Stimulated activated memory B cell treated with anti-CD40 and anti-IgM and Interleukin-4, amounts not matched to agents 10 μg/mL and 1 μg/mL and 100 μg/mL, for 72 hours (primary cell): Measurements from ENCODE around the gene PLA2G4B.
"Not testable (repeated sequence)": the region's sequence is repeated elsewhere in the genome, so short reads cannot be mapped to it uniquely, and the experiment has no call there.

Experiments
- ATAC-seq: fragments of 150-1000 bp; cut with Tn5 transposase; 2 replicates; pipeline ENCODE4 v1.10.0; 2021
- H3K27ac Mint-ChIP-seq: one replicate; pipeline ENCODE4 v1.8.0; 2022; ENCODE audit warnings: mild to moderate bottlenecking, mixed read lengths
- H3K27me3 Mint-ChIP-seq: one replicate; pipeline ENCODE4 v1.8.0; 2022; ENCODE audit warnings: mixed read lengths
- H3K36me3 Mint-ChIP-seq: one replicate; pipeline ENCODE4 v1.8.0; 2022; ENCODE audit warnings: mixed read lengths
- H3K4me1 Mint-ChIP-seq: one replicate; pipeline ENCODE4 v1.8.0; 2022; ENCODE audit warnings: mixed read lengths
- H3K4me3 Mint-ChIP-seq: one replicate; pipeline ENCODE4 v1.8.0; 2022; ENCODE audit warnings: mild to moderate bottlenecking, moderate library complexity, mixed read lengths
- H3K9me3 Mint-ChIP-seq: one replicate; pipeline ENCODE4 v1.8.0; 2022; ENCODE audit warnings: mixed read lengths

The PLA2G4B gene

DNA sequence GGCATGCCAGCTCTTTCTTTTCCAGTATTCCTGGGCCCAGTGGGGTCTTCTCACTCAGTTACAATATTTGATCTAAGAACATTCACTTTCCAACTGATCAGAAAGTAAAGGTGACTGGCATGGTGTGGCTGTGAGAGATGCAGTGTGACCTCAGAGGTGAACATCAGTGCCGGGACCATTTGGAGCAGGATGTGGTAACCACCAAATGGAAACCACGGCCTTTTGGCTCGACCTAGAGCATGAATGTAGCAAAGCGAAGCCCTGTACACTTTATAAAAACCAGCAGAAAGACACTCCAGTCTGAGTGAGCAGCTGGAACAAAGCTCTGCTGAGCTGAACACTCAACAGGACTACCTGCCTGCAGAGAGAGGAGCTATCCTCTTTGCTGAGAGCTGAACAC, 7.4 kb upstream of the PLA2G4B start:
- H3K27me3 Mint-ChIP-seq, H3K36me3 Mint-ChIP-seq, H3K4me3 Mint-ChIP-seq, H3K9me3 Mint-ChIP-seq, ATAC-seq, H3K27ac Mint-ChIP-seq: not testable (repeated sequence)
- H3K4me1 Mint-ChIP-seq: peaks cover 43% of the 10 kb centered on the region

DNA sequence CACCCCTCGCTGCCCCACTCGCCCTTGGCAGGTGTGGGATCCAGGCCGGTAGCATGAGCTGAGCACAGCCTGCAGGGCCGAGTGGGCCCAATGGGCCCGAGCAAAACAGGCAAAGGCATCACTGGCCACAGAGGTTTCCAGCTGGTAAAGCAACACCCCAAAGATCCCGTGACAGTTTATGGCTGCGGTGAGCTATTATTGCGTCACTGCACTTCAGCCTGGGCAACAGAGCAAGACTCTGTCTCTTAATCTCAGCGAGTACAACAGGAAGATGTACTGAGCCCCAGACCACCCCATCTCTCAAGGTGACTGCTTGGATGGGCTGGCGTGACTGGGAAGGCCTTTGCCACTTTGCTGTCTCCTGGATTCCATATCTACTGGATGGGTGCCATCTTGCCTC, 6.4 kb upstream of the PLA2G4B start:
- no peak for ATAC-seq
- Mint-ChIP-seq H3K27ac (no peak overlapping the region), H3K27me3 (no peaks in the 10 kb centered on the region), H3K4me1 (peaks cover 38% of the 10 kb centered on the region), H3K4me3 (no peak overlapping the region), H3K36me3 (peaks cover 10% of the 10 kb centered on the region), H3K9me3 (no peaks in the 10 kb centered on the region)

DNA sequence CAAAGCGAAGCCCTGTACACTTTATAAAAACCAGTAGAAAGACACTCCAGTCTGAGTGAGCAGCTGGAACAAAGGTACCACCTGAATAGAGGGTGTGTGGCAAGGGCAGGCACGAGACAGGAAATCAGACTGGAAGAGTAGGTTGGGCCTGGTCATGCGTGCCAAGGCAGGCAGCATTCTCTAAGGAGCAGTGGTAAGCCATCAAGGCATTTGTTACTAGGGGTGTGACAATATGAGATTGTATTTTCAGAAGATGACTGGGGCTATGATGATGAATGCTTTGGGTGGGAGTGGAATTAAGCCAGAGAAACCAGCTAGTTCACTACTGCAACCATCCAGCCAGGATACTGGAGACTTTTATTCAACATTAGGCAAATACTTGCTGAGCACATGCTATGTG, 5.8 kb upstream of the PLA2G4B start:
- H3K36me3 Mint-ChIP-seq: peaks cover 12% of the 10 kb centered on the region

DNA sequence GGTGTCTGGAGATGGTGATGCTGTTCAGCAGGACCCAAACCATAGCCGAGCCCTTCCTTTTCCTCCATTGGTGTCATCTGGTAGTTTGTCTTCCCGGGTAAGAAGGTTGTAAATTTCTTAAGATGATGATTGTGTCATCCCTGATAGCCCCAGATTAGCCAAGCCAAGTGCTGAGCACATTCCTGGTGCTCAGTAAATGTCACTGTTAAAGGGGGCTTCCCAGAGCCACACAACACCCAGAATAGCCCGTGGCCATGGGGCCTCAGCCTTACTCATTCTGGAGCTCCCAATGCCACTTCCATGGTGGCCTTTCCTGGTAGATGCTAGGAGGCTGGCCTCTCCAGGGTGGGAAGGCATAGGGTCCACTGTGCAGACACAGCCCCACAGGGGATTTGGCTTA, 4.6 kb upstream of the PLA2G4B start:
- Mint-ChIP-seq H3K36me3 (peaks cover 12% of the 10 kb centered on the region), H3K4me1 (peaks cover 28% of the 10 kb centered on the region), H3K9me3 (no peaks in the 10 kb centered on the region), H3K27me3 (no peaks in the 10 kb centered on the region), H3K27ac (no peak overlapping the region), H3K4me3 (no peak overlapping the region)
- ATAC-seq: no peak

More for the DNA sequence above, 5.8 kb upstream of the PLA2G4B start:
- Mint-ChIP-seq H3K27me3 (no peaks in the 10 kb centered on the region), H3K27ac (no peak overlapping the region), H3K4me3 (no peak overlapping the region), H3K9me3 (no peaks in the 10 kb centered on the region), H3K4me1 (peaks cover 38% of the 10 kb centered on the region)
- no peak for ATAC-seq

DNA sequence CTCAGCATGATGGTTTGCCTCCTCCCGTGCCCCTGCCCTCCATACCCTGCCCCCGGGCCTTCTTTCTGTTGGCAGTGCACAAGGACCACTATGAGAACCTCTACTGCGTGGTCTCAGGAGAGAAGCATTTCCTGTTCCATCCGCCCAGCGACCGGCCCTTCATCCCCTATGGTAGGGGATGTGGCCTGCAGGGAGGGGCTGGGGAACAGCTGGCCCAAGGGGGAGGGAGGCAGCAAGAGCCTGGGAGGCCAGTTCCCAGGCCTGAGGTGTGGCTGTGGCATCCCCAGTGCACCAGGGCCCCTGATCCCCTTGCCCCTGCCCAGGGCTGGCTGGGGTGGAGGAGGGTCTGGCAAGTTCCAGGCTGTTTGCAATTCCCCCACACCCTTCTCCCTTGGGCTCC, 2.6 kb upstream of the PLA2G4B start:
- Mint-ChIP-seq H3K4me1 (peaks cover 23% of the 10 kb centered on the region), H3K36me3 (peaks cover 19% of the 10 kb centered on the region), H3K27ac (no peak overlapping the region), H3K4me3 (no peak overlapping the region), H3K27me3 (no peaks in the 10 kb centered on the region), H3K9me3 (no peaks in the 10 kb centered on the region)
- ATAC-seq: no peak

DNA sequence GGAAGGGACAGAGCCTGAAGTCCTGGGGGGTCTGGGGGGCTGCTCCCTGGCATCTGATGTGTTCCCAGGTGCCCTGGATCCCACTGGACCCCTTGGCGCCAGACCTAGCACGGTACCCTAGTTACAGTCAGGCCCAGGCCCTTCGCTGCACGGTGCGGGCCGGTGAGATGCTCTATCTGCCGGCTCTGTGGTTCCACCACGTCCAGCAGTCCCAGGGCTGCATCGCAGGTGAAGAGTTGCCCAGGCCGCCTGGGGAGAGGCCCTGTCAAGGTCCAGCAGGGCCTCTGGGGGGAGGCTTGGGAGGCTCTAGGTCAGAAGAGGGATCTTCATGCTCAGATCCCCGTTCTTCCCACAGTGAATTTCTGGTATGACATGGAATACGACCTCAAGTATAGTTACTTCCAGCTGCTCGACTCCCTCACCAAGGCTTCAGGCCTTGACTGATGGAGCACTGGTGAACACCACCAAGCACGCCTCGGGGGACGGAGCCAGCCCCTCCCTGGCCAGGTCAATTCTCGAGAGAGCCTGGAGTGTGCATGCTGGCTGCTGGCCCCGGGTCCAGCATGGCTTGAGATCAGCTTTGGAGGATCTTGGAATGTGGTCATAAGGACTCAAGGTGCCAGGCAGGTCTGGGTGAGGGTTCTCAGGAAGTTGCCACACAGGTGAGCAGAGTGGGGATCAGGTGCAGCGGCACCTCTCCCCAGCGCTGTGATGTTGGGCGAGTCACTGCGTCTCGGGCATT, 1.8 kb upstream of the PLA2G4B start:
- Mint-ChIP-seq H3K27ac (no peak overlapping the region), H3K36me3 (peaks cover 21% of the 10 kb centered on the region), H3K4me3 (no peak overlapping the region), H3K4me1 (peaks cover 17% of the 10 kb centered on the region), H3K27me3 (no peaks in the 10 kb centered on the region), H3K9me3 (no peaks in the 10 kb centered on the region)
- ATAC-seq: no peak

DNA sequence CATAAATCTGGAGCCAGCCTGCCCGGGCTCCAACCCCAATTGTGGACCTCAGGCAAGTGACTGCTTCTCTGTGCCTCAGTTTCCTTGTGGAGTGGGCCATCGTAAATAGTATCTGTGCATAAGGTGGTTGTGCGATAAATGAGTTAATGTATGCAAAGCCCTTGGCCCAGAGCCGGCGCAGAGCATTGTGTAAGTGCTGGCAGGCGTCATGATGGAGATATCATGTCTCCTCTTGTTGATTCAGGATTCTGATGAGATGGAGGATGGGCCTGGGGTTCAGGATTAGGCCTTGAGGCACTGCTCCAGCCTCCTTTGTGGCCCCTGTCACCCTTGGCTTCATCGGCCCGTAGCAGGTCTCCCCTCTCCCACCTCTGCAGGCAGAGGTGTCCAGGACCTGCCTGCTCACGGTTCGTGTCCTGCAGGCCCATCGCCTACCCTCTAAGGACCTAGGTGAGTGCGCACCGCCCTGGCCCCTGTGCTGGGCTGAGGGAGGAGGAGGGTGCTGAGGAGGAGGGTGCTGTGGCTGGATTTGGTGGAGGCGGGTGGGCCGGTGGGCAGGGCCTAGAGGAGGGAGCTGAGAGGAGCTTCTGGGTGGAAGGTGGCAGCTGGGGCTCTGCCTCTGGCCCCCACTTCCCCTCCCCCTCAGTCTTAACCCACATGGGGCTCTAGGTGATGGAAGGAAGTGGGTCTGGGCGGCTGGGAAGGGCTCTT, 1.3 kb downstream of the PLA2G4B start:
- no peaks in the 10 kb centered on the region for H3K9me3 Mint-ChIP-seq
- ATAC-seq: no peak
- H3K36me3 Mint-ChIP-seq: peaks cover 29% of the 10 kb centered on the region
- no peaks in the 10 kb centered on the region for H3K4me1 Mint-ChIP-seq
- no peak overlapping the region for H3K27ac Mint-ChIP-seq
- no peaks in the 10 kb centered on the region for H3K27me3 Mint-ChIP-seq
- no peak overlapping the region for H3K4me3 Mint-ChIP-seq

DNA sequence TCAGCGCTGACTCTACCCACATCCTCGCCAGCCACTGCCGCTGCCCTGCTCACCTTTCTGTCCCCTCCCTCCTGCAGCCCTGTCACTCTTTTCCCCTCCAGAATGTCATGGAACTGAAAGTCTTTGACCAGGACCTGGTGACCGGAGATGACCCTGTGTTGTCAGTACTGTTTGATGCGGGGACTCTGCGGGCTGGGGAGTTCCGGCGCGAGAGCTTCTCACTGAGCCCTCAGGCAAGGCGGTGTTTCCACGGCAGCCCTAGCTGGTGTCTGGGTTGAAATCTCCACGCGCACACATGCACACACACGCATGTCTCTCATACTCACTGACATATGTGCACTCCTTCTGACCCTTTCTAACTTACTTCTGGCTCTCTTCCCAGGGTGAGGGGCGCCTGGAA, 2.0 kb downstream of the PLA2G4B start:
- peaks cover 36% of the 10 kb centered on the region for H3K36me3 Mint-ChIP-seq
- ATAC-seq: no peak
- H3K9me3 Mint-ChIP-seq: no peaks in the 10 kb centered on the region

DNA sequence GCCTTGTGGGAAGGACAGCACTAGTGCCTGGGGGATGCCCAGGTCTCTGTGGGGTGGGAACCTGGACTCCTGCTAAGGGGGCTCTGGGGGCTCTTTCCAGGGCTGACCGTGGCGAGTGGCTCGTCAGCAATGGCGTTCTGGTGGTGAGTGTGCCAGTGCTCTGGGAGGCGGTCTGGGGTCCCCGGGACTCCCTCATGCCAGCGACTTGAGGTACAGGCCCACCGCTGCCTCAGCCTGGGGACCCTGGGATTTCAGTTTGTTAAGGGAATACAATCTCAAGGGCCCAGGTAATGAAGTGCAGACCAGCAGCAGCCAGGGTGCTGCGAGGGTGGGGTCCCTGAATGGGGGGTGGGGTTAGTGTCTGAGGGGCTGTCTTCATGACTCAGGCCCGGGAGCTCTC, 2.5 kb downstream of the PLA2G4B start:
- Mint-ChIP-seq H3K27ac (no peak overlapping the region), H3K4me1 (no peaks in the 10 kb centered on the region), H3K9me3 (no peaks in the 10 kb centered on the region), H3K36me3 (peaks cover 39% of the 10 kb centered on the region), H3K27me3 (no peaks in the 10 kb centered on the region), H3K4me3 (no peak overlapping the region)
- ATAC-seq: no peak

More for the DNA sequence above, 2.0 kb downstream of the PLA2G4B start:
- Mint-ChIP-seq H3K4me1 (no peaks in the 10 kb centered on the region), H3K4me3 (no peak overlapping the region), H3K27me3 (no peaks in the 10 kb centered on the region), H3K27ac (no peak overlapping the region)

DNA sequence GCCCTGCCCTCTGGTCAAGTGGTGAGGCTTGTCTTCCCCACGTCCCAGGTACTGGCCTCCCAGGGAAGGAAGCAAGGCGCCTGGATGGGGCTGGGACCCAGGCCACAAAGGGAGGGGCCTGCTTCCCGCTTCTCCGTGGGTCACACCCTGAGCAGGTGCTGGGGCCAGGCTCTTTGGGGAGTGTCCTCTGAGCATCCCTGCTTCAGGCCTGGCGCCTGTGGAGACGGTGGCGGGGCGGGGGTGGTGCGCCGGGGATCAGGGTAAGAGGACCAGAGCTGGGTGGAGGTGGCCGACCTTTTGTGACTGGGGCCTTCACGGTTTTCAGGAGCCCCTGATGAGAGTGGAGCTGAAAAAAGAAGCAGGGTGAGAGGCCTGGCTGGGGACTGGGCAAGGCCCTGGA, 3.6 kb downstream of the PLA2G4B start:
- H3K4me1 Mint-ChIP-seq: no peaks in the 10 kb centered on the region
- H3K36me3 Mint-ChIP-seq: peaks cover 42% of the 10 kb centered on the region
- ATAC-seq: no peak
- no peaks in the 10 kb centered on the region for H3K9me3 Mint-ChIP-seq
- no peak overlapping the region for H3K4me3 Mint-ChIP-seq
- no peaks in the 10 kb centered on the region for H3K27me3 Mint-ChIP-seq
- H3K27ac Mint-ChIP-seq: no peak overlapping the region

DNA sequence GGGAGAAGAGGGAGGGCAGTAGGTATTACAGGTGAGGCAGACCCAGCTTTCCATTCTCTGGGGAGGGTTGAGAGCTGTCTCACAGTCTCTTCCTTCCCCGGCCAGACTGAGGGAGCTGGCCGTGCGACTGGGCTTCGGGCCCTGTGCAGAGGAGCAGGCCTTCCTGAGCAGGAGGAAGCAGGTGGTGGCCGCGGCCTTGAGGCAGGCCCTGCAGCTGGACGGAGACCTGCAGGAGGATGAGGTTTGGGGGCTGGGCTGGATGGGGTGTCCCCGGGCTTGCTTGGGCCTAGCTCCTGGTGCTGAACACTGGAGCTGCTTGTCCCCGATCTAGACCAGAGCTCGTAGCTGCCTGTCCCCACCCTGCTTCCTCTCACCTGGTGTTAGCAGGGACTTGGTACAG, 4.9 kb downstream of the PLA2G4B start:
- no peaks in the 10 kb centered on the region for H3K9me3 Mint-ChIP-seq
- H3K4me3 Mint-ChIP-seq: no peak overlapping the region
- no peak for ATAC-seq
- no peaks in the 10 kb centered on the region for H3K4me1 Mint-ChIP-seq
- H3K27ac Mint-ChIP-seq: no peak overlapping the region
- no peaks in the 10 kb centered on the region for H3K27me3 Mint-ChIP-seq
- peaks cover 51% of the 10 kb centered on the region for H3K36me3 Mint-ChIP-seq

DNA sequence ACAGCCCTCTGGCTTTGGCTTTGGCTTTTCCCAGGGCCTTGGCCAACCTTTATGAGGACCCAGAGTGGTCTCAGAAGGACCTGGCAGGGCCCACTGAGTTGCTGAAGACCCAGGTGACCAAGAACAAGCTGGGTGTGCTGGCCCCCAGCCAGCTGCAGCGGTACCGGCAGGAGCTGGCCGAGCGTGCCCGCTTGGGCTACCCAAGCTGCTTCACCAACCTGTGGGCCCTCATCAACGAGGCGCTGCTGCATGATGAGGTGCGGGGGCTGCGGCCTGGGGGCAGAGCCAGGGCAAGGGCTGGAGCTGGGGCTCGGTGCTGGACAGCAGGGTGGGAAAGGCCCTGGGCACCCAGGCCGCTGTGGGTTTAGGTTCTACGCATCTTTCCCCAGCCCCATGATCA, 6.2 kb downstream of the PLA2G4B start:
- Mint-ChIP-seq H3K4me1 (peaks cover 1% of the 10 kb centered on the region), H3K27ac (no peak overlapping the region), H3K36me3 (peaks cover 51% of the 10 kb centered on the region), H3K9me3 (no peaks in the 10 kb centered on the region), H3K27me3 (no peaks in the 10 kb centered on the region), H3K4me3 (no peak overlapping the region)
- no peak for ATAC-seq

DNA sequence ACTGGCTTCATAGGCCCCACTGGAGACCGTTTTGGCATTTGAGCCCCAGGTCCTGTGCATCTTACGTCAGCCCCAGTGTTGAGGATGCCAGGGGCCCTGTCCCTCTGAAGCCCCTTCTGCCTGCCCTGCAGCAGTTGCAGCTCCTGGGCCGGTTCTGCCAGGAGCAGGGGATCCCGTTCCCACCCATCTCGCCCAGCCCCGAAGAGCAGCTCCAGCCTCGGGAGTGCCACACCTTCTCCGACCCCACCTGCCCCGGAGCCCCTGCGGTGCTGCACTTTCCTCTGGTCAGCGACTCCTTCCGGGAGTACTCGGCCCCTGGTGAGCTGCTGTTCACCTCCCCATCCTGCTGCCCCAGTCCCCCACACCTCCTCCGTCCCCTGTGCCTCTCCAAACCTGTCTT, 8.6 kb downstream of the PLA2G4B start:
- Mint-ChIP-seq H3K4me3 (no peak overlapping the region), H3K27ac (no peak overlapping the region), H3K9me3 (no peaks in the 10 kb centered on the region), H3K27me3 (peaks cover 11% of the 10 kb centered on the region), H3K4me1 (peaks cover 18% of the 10 kb centered on the region), H3K36me3 (peaks cover 43% of the 10 kb centered on the region)
- no peak for ATAC-seq

DNA sequence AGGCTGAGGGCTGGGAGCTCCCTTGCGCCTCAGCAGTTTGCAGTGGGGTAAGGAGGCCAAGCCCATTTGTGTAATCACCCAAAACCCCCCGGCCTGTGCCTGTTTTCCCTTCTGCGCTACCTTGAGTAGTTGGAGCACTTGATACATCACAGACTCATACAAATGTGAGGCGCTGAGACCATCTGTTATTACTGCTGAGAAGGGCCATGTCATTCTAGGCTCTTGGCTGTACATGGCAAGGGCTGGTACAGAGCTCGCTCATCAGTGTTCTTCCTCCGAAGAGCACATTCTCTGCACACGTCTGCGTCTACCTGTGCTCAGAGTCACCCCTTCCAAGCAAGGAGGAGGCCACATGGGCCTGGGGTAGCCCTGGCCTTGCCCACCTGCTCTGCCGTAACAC, 9.3 kb downstream of the PLA2G4B start:
- Mint-ChIP-seq H3K4me1 (peaks cover 18% of the 10 kb centered on the region), H3K36me3 (peaks cover 43% of the 10 kb centered on the region), H3K27ac (no peak overlapping the region)

DNA sequence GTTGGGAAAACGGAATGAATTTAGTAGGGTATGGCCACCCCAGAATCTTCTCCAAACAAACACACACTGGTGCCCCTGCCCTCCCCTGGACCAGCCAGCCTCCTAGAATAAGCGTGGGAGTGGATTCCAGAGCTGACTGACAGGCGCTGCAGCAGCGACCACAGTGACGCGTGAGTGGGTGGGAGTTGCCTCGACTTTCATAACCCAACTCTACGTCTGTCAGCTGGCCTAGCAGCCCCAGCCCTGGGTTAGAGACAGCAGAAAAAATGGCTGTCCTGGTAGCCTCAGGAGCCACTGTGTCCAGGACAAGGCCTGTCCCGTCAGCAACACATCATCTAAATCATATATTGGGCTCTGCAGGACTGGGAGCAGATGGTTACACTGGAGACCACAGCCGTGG, 10.0 kb downstream of the PLA2G4B start:
- Mint-ChIP-seq H3K9me3 (no peaks in the 10 kb centered on the region), H3K27ac (no peak overlapping the region), H3K27me3 (peaks cover 11% of the 10 kb centered on the region), H3K4me1 (peaks cover 18% of the 10 kb centered on the region), H3K36me3 (peaks cover 39% of the 10 kb centered on the region), H3K4me3 (no peak overlapping the region)
- no peak for ATAC-seq

More for the DNA sequence above, 9.3 kb downstream of the PLA2G4B start:
- no peak overlapping the region for H3K4me3 Mint-ChIP-seq
- no peaks in the 10 kb centered on the region for H3K9me3 Mint-ChIP-seq
- peaks cover 11% of the 10 kb centered on the region for H3K27me3 Mint-ChIP-seq
- ATAC-seq: no peak

DNA sequence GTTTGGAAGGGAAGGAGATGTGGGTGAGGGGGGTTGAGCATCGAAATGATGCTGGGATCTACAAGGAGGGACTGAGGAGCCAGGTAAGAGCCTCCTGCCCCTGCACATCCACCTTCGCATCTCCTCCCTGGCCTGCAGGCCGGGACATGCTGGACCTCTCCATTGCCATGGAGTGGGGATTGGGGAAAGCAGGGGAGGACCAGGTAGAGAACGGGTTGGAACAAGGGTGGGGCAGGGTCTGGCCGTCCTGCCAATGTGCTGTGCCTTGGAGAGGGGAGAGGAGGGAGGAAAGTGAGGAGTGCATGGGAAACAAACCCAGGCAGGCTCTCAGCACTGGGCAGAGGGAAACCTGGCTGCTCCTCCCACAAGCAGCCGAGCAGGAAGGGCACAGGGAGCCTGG, 10.6 kb downstream of the PLA2G4B start:
- H3K27ac Mint-ChIP-seq: no peak overlapping the region
- no peak for ATAC-seq
- H3K36me3 Mint-ChIP-seq: peaks cover 33% of the 10 kb centered on the region
- peaks cover 11% of the 10 kb centered on the region for H3K27me3 Mint-ChIP-seq
- no peak overlapping the region for H3K4me3 Mint-ChIP-seq
- peaks cover 18% of the 10 kb centered on the region for H3K4me1 Mint-ChIP-seq
- no peaks in the 10 kb centered on the region for H3K9me3 Mint-ChIP-seq
